Stimulated activated CD4-positive, alpha-beta T cell treated with anti-CD3 and anti-CD28 coated beads, Interleukin-4, amount 100 ng/mL, for 4 hours (primary cell): ENCODE data around the gene CX3CR1.
A peak's percentile ranks its signal among the peaks of the same experiment; 100 is the strongest.

Source experiments
- DNase-seq, 2 experiments: peaks; one replicate each; pipeline ENCODE4 v3.0.0-alpha.2; 2020

The CX3CR1 gene

DNA sequence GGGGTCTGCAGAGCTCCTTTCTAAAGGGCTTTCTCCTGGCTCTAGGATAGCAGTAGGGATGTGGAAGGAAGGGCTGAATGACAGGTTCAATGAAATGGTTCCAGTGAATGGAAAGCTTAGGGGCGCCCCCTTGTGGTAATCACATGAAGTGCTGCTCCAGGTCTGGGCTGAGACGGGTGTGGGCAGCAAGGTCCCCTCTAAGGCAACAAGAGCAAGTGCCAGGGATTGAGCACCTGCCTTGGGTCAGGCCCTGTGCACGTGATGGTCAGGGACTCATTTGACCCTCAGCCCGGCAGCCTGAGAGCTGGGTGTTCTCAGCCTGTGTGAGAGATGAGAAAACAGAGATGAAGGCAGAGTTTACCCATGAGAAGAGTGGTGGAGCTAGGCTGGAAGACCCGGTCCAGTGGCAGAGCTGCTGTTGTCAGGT is 12.1 kb upstream of the CX3CR1 start:
- peak; percentile 65 for DNase-seq

- DNase-seq: no peak
Measured at GRCh38 chr3:39290255-39290654, 10.4 kb upstream of the CX3CR1 start.

- DNase-seq: no peak
Measured at GRCh38 chr3:39289107-39289506, 9.3 kb upstream of the CX3CR1 start.

GRCh38 chr3:39288300-39288808 is 8.5 kb upstream of the CX3CR1 start:
- DNase-seq: peak; percentile 69 to 80

- DNase-seq: no peak
Measured at GRCh38 chr3:39287216-39288164, 7.7 kb upstream of the CX3CR1 start.

DNA sequence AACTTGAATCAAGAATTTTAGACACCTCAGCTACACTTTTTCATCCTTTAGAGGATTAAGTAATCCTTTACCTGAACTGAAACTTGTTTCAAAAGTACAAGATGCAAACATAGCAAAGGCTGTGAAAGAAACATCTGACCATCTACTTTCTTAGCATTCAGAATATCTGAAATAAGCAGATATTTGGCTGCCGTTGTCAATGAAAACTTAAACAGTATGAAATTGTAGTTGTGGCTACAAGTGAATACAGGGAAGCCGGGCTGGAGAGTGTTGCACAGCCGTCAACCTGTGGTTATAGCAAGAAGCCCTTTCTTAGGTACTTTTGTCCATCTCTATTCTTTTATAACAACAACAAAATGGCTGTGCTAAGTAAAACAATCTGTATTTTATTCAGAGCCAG is 6.9 kb upstream of the CX3CR1 start:
- no peak for DNase-seq

- no peak for DNase-seq
Measured at GRCh38 chr3:39285332-39285731, 5.5 kb upstream of the CX3CR1 start.

DNA sequence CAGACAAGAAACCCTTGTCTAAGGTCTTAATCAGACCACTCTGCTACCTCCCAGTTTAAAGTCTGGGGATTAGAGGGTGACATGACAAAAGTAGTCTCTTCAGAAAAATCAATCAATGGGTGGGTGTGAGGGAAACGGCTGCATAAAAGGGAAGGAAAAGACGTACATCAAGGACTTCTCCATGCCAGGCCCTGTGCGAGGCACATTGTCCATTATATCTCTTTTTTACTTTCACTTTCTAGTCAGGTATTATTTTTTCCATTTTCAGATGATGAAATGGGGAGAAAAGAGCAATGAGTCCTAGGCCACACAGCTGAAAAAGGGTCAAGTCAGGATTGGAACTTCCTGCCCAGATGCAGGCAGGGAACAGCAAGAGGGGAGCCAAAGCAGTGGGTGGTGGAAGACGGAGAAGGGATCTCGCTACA is 4.6 kb upstream of the CX3CR1 start:
- DNase-seq: no peak

GRCh38 chr3:39282057-39282456 is 2.2 kb upstream of the CX3CR1 start:
- DNase-seq: no peak

DNA sequence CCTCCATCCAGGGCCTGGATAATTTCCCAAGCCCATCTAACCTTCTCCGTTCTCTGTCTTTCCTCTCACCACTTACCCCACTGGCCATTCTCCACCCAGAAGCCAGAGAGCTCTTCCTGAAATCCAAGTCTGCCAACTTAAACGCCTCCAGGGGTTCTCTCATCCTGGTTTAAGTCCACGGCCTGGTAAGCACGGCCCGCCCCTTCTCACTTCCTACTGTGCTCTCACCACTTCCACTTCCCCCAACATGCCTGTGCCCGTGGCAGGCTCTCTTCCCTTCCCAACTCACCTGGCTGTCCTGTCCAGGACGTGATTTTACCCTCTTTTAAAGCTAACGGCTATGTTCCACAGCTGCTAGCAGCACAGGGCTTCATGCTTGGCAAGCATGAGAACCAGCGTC is 1.7 kb upstream of the CX3CR1 start:
- no peak for DNase-seq

DNA sequence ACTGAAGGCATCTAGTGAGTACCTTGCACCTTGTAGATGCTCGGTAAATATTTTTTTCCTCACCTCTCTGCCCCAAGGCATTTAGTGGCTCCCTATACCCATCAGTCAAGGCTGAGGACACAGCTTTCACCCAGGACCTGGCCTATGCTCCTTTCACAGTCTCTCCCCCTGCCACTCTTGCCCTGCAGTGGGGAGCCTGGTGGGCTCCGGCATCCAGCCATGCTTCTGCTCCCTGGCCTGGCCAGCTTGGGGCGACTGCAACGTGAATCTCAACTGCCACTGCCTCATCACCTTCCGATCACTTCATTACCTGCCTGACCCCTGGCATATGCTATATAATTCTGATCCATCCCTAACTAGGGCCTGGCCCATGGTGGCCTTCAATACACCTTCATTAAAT is 735 bp upstream of the CX3CR1 start:
- no peak for DNase-seq

GRCh38 chr3:39278616-39278935 is 1.3 kb downstream of the CX3CR1 start:
- no peak for DNase-seq

DNA sequence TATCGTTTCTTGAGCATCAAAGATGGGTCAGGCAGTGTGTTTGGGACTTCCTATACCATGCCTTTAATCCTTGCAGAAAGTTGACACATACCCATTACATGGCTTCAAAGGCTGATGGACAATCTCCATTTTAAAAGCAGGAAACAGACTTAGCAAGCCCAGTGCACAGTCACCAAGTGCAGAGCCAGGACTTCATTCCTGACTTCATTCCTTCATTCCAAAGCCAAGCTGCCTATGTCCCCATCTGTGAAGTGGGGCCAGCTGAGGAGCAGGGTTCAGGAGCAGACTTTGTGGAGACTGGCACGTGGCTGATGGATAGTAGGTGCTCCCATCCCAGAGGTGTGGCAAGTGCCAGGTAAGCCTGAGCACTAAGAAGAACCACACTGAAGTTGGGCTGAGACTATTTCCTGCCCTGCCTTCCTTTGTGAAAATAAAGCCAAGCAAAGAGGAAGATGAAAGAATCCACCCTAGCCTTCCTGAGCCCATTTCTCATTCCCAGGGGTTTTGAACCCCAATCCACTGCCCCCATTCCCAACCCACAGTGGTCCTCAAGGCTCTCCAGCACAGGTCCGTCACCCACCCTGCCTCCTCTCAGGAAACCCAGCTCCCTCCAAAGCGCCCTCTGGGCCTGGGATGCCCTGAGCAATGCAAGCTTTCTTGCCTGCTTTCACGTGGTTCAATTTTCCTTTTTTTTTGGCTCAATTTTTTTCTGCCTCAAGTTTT is 1.8 kb downstream of the CX3CR1 start:
- DNase-seq: no peak

GRCh38 chr3:39276746-39277145 is 3.1 kb downstream of the CX3CR1 start:
- no peak for DNase-seq

GRCh38 chr3:39275963-39276593 is 3.8 kb downstream of the CX3CR1 start:
- DNase-seq: no peak

GRCh38 chr3:39275052-39275451 is 4.8 kb downstream of the CX3CR1 start:
- no peak for DNase-seq

DNA sequence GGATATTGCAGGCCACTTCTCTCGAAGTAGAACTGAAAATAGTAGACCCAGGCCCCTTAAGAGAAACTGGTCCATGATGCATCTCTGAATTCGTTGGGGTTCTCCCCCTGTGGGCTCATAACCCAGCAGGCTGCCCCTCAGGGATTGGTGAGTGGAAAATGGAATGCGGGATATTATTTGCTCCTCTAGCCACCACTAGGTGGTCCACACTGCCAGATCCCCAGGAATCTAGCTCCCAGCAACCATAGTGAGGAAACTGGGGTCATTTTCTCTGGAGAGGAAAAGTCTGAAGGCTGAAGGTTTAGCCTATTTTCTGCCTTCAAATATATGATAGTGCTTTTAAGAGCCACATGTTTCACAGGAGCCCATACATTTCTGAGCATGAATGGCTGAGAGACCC is 6.7 kb downstream of the CX3CR1 start:
- no peak for DNase-seq

DNA sequence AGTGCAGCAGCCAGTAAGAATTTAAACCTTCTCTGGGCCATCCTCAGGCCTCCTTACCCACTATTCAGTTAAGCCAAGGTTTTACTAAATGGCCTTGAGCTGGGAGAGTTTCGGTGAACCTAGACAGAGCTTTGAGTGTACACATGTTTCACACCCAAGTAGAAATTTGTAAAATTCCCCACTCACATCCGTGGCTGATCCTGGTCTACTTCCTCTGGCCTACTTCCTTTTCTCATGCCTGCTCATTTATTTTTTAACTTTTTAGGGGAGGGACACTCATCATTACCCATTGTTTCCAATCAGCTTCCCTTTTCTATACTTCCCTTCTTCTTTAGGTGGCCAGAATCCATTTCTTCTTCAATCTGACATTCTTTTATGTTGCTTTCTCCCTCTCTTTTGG is 7.6 kb downstream of the CX3CR1 start:
- no peak for DNase-seq

DNA sequence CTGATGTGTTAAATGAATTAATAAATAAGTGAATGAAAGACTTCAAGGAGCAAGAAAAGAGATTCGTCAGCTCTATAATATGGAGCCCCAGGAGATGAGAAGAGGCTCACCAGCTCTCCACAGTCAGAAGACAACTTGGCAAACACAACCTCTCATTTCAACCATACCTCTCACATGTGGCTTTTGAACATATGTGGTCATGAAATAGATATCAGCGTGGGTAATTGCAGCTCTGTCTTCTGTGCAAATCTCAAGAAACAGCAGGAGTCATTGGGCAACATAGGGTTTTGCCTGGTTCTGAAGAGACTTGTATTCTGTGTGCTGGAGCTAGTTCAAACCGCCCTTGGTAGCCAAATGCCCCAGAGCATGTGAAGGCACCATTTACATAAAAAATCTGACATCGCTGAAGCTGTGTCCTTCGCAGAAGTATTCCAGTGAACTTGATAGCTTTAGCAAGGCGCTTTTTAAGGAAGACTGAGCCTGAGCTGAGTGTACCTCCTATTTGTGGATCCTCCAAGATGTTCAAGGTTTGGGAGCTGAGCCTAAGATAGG is 8.4 kb downstream of the CX3CR1 start:
- no peak for DNase-seq

DNA sequence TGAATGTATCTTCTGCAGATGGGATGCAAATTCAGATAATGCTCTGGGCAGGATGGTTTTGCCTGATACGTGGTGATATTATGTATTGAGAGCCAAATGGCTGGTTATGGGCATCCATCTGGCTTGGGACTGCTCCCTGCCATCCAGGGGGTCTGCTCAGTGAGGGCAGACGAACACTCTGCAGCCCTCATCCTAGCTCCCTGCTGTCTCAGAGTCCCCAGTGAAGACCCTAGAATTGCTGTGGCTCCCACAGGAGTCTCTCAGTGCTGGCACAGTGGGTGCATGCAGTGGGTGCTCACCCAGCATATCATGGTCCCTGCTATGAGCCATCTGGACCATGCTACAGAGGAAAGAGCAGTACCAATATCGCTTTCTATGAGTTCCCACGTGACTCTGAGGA is 10.3 kb downstream of the CX3CR1 start:
- no peak for DNase-seq

DNA sequence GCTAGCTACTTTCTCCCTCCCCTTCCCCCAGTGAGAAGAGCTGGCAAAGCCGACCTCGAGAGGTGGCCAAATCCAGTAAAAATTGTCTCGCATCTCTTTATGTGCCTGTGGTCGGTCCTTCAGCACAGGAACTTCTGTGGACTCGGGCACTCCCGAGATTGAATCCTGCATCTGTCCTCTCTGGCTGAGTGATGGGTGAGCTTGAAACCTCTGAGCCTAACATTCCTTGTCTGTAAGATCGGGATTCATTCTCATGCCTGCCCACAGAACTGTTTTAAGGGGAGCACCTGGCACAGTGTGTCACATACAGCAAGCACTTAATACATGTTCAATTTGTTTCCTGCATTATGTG is 11.3 kb downstream of the CX3CR1 start:
- no peak for DNase-seq

DNA sequence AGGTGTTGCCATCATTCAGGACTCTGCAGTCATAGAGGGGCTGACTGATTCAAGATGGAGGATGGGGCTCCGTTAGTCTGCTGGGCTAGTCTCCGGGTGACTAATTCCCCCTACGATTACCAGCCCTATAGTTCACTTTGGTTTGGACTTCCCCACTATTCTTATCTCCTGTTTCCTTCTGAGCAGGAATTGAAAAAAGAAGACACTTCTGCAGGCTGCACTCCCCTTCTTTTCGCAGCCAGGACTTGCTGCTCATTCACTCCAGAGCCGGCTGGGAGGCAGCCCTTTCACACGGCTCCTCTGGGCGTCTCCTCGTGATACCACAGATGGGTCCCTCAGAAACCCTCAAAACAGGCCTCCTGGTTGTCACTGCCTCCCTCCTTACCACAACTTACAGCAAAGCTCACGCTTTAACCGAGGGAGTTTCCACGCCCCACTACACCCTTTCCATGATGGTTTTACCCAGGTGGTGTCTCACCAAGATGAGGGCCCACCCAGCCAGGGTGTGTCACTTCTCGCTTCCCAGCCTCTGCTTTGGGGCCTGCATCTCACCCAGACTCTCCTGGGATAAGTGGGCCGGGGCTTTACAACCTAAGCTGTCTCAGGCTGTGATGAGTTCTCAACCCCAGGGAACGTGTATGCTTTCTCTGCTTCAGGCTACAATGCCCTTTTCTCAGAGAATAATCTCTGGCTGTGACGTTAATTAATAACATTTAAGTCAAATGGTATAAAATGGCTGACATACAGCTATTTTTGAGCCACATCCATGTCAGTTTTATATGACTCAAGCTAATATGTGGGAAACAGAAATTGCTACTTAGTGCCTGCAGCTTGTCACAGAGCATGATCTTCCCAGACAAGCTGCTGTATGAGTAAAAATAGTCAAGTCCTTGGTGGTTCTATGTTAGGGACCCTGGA is 11.9 kb downstream of the CX3CR1 start:
- peak; percentile 49 to 76 for DNase-seq
